SU-DHL-6 (cell line): ENCODE results near the gene CECR2.

Experiments used
- EZH2phosphoT487 ChIP-seq: fragments of 200-600 bp; sonication (generic), shearing (Covaris generic); conservative IDR thresholded peaks from 2 replicates; pipeline ENCODE4 v1.6.1; 2018; ENCODE audit warnings: mild to moderate bottlenecking, antibody characterized with exemption, low read length, moderate library complexity, mixed read lengths
- TF ChIP-seq, protein P1 (sequence below): fragments of 200-600 bp; sonication (generic); IDR thresholded peaks from one replicate; pipeline ENCODE4 v1.5.1; 2017; ENCODE audit warnings: antibody characterized with exemption, mild to moderate bottlenecking, low read length, moderate library complexity; ENCODE audit not compliant: insufficient read depth, poor library complexity, severe bottlenecking

GRCh38 chr22:17548756-17549035 is 179.4 kb downstream of the CECR2 start:
- TF ChIP-seq, protein P1, sequence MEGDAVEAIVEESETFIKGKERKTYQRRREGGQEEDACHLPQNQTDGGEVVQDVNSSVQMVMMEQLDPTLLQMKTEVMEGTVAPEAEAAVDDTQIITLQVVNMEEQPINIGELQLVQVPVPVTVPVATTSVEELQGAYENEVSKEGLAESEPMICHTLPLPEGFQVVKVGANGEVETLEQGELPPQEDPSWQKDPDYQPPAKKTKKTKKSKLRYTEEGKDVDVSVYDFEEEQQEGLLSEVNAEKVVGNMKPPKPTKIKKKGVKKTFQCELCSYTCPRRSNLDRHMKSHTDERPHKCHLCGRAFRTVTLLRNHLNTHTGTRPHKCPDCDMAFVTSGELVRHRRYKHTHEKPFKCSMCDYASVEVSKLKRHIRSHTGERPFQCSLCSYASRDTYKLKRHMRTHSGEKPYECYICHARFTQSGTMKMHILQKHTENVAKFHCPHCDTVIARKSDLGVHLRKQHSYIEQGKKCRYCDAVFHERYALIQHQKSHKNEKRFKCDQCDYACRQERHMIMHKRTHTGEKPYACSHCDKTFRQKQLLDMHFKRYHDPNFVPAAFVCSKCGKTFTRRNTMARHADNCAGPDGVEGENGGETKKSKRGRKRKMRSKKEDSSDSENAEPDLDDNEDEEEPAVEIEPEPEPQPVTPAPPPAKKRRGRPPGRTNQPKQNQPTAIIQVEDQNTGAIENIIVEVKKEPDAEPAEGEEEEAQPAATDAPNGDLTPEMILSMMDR, result no peak
- no peak for TF ChIP-seq EZH2phosphoT487
